ENCODE results near the gene DEFB121. TPM values are rescaled to one million over a fixed set of nuclear protein-coding genes. Genes with fewer than 3 reads are reported as not detected.

Gene DEFB121
- polyA plus RNA-seq, 1 donor (not counting 4 experiments of a cell fraction or from before 2014, with no cell fraction given): not detected

GRCh38 chr20:31394900-31395299 lies 11.1 kb downstream of the DEFB121 start:
- FAIRE-seq: no peak
- Histone ChIP-seq H3K4me1 (ENCODE audit: control insufficient read depth, extremely low read depth, insufficient read depth, low read length) (no peaks in the 10 kb centered on the region), H3K9me3 (ENCODE audit: control insufficient read depth, low read depth, low read length) (no peaks in the 10 kb centered on the region), H3K9me1 (ENCODE audit: control insufficient read depth, extremely low read depth, insufficient read depth, low read length) (no peaks in the 10 kb centered on the region), H3K27me3 (ENCODE audit: control insufficient read depth, extremely low read depth, insufficient read depth, low read length) (no peaks in the 10 kb centered on the region), H3K36me3 (ENCODE audit: control insufficient read depth in 2 of 2, extremely low read depth in 1 of 2, insufficient read depth in 2 of 2, low read length in 2 of 2) (no peaks in the 10 kb centered on the region), H3K4me2 (ENCODE audit: control insufficient read depth, extremely low read depth, insufficient read depth, low read depth, low read length) (no peak overlapping the region), H3K79me2 (ENCODE audit: control insufficient read depth, insufficient read depth, low read length) (no peaks in the 10 kb centered on the region), H3K9ac (ENCODE audit: control insufficient read depth, extremely low read depth, insufficient read depth, low read length) (no peak overlapping the region), H3K4me3 (ENCODE audit: control insufficient read depth in 2 of 3, extremely low read depth in 1 of 3, insufficient read depth in 2 of 3, low read depth in 1 of 3, low read length in 3 of 3) (no peak overlapping the region), H4K20me1 (ENCODE audit: control insufficient read depth, extremely low read depth, insufficient read depth, low read length) (no peaks in the 10 kb centered on the region), H2AFZ (ENCODE audit: control insufficient read depth, low read length) (no peak overlapping the region), H3K27ac (ENCODE audit: control insufficient read depth, insufficient read depth, low read length) (no peak overlapping the region)
- dilution Hi-C loops (cut with MboI; ENCODE audit: extremely low pct_ligation_motif_present, low sequenced_read_pairs): no loop called here
- TF ChIP-seq CTCF (optimal IDR thresholded peaks at IDR 0.05 in 1 of 3, IDR thresholded peaks at IDR 0.05 in 1 of 3, conservative IDR thresholded peaks at IDR 0.05 in 1 of 3; ENCODE audit: extremely low read depth in 1 of 3, insufficient read depth in 2 of 3, low read length in 3 of 3): no peak
- TF ChIP-seq EZH2 (IDR thresholded peaks at IDR 0.05; ENCODE audit: low read length): no peak
- DNase-seq (ENCODE audit: low read depth, low spot score): no peak

GRCh38 chr20:31392836-31393235 lies 13.2 kb downstream of the DEFB121 start:
- H3K4me1 ChIP-seq (ENCODE audit: control insufficient read depth, extremely low read depth, insufficient read depth, low read length): no peaks in the 10 kb centered on the region
- H3K4me3 ChIP-seq (ENCODE audit: control insufficient read depth in 2 of 3, extremely low read depth in 1 of 3, insufficient read depth in 2 of 3, low read depth in 1 of 3, low read length in 3 of 3): no peak overlapping the region
- DNase-seq (ENCODE audit: low read depth, low spot score) (no peak), FAIRE-seq (no peak)
- no peak overlapping the region for H3K27ac ChIP-seq (ENCODE audit: control insufficient read depth, insufficient read depth, low read length)
- no peak overlapping the region for H2AFZ ChIP-seq (ENCODE audit: control insufficient read depth, low read length)
- no peaks in the 10 kb centered on the region for H3K36me3 ChIP-seq (ENCODE audit: control insufficient read depth in 2 of 2, extremely low read depth in 1 of 2, insufficient read depth in 2 of 2, low read length in 2 of 2)
- H3K9me3 ChIP-seq (ENCODE audit: control insufficient read depth, low read depth, low read length): no peaks in the 10 kb centered on the region
- TF ChIP-seq CTCF (optimal IDR thresholded peaks at IDR 0.05 in 1 of 3, IDR thresholded peaks at IDR 0.05 in 1 of 3, conservative IDR thresholded peaks at IDR 0.05 in 1 of 3; ENCODE audit: extremely low read depth in 1 of 3, insufficient read depth in 2 of 3, low read length in 3 of 3) (no peak), EZH2 (IDR thresholded peaks at IDR 0.05; ENCODE audit: low read length) (no peak)
- no peak overlapping the region for H3K9ac ChIP-seq (ENCODE audit: control insufficient read depth, extremely low read depth, insufficient read depth, low read length)
- H4K20me1 ChIP-seq (ENCODE audit: control insufficient read depth, extremely low read depth, insufficient read depth, low read length): no peaks in the 10 kb centered on the region
- no peaks in the 10 kb centered on the region for H3K9me1 ChIP-seq (ENCODE audit: control insufficient read depth, extremely low read depth, insufficient read depth, low read length)
- H3K27me3 ChIP-seq (ENCODE audit: control insufficient read depth, extremely low read depth, insufficient read depth, low read length): no peaks in the 10 kb centered on the region
- H3K4me2 ChIP-seq (ENCODE audit: control insufficient read depth, extremely low read depth, insufficient read depth, low read depth, low read length): no peak overlapping the region
- dilution Hi-C loops (cut with MboI; ENCODE audit: extremely low pct_ligation_motif_present, low sequenced_read_pairs): no loop called here
- H3K79me2 ChIP-seq (ENCODE audit: control insufficient read depth, insufficient read depth, low read length): no peaks in the 10 kb centered on the region

All from keratinocyte (primary cell).